C1 segment of cervical spinal cord (tissue), 14 donors: ENCODE data around the gene THEM4.

Source experiments
- DNase-seq, 14 donors: peaks; one replicate each; lab custom pipeline; 2025; lab: John Stamatoyannopoulos, UW

Gene THEM4

DNA sequence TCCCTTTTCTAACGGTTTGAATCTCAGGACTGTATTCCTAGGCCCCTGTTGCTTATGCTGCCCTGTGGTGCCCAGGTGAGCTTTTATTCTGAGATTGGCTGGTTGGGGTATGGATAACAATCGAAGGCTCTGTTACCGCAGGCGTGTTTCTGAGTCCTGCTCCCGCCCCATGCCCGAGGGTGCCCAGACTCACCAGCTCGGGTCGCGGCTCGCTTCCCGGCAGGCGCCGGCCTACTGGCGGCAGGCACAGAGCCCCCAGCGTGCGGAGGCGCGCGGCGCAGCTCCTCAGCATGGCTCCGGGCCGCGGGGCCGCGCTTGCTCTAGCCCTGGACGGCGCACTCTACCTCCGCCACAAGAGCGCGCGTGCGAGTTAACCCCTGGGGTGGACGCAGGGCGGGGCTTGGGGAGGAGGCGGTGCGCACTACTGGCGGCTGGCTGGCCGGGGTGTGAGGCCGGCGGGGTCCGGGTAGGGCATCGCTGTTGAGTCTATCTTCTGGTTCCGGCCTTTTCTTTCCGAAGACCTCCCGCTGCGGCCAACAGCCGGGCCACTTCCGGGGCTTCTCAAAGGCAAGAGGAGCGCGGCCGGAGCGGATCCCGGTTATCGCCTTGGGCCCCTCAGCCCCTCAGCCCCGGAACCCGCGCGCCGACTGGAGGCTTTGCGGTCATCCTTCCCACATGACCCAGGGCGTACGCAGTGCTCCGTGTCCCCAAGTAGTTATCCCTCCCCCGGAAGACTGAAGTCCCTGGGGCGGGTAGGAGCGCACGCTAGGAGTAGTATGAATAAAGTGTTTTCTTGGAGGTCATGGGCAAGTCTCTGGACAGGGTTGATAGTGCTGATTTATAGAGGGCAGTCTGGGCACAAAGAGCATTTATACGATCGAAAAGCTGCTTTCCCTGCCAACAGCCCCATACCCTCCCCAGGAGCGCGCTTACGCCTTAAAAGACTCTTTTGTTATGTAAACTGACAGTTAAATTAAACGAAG is at the start of gene THEM4:
THEM4 (minus strand) TSS at position 345 of the 983 bp plus-strand sequence; CDS start at position 292, 53 bp downstream.
- DNase-seq: peak; percentile 58 to 96 (median 90)

DNA sequence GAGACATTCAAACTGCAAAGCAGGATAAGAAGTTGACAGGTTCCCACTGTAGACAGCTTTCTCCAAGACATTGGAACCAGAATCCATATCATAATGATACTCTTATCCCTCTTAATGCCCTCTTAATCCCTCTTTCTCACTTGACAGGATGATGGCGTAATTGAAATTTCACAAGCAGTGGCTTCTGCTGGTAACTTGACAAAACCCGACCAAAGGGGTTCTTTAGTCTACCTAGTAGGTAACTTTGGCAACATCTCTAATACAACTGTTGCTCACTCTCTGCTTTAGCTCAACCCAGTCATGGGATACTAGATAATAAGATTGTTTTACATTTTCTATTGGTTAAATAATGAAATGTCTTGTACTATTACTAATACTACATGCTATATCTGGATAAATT is 49.6 kb upstream of the THEM4 start:
- DNase-seq: no peak

- DNase-seq: no peak
Measured at GRCh38 chr1:151956957-151957497, 47.7 kb upstream of the THEM4 start.

- DNase-seq: no peak
Measured at GRCh38 chr1:151953409-151954094, 44.2 kb upstream of the THEM4 start.

DNA sequence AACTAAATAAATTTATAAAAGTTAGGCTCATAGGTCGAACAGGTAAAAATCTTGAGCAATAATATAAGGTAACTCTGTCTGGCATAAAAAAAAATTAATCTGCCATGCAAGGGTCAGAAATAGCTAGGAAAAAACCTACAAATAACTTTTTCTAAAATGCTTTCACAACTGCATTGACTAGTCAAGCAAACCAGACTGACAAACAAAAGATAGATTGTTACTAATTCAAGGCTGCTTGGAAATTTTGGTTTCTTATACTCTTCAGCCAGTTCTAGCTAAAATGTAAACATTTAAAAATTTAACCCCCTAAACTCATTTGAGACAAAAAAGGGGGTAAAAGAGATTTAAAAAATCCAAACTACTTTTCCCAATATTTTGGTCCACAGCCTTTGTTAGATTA is 43.5 kb upstream of the THEM4 start:
- DNase-seq: no peak

DNA sequence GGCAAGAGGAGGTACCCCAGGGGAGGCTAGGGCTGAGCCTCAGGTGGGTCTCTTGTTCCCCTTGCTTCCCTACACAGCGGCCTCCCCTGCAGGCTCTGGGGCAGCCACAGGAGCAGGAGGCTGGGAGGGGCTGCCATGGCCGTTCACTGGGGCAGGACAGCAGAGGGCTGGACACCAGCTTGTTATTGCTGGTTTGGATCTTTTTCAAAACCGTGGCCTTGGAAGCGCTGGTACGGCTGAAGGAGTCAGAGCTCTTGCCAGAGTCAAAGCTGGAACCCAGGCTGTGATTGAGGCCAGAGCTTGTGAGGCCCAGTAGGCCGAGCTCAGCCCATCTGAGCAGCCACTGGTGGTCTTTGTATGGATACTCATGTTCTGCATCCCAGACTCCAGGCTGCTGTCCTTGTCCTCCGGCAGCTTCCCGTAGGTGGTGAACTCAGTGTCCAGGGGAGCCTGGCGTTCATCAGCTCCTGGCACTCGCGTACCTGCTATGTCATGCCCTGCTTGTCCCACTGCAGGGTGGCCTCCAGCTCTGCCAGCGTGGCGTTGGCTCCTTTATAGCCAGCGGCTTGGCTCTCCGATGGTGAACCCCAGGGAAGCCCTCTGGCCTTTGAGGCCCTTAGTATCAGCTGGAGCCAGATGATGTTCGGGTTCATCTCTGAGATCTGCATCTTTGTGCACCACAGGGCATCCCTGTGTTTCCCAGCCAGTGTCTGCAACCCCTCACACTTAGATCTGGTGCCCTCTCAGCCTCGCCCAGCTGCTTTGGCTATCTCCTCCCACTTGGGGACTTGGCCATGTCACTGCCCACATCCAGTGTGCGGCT is 40.3 kb upstream of the THEM4 start:
- DNase-seq: no peak

- DNase-seq: no peak
Measured at GRCh38 chr1:151948506-151948905, 39.2 kb upstream of the THEM4 start.

DNA sequence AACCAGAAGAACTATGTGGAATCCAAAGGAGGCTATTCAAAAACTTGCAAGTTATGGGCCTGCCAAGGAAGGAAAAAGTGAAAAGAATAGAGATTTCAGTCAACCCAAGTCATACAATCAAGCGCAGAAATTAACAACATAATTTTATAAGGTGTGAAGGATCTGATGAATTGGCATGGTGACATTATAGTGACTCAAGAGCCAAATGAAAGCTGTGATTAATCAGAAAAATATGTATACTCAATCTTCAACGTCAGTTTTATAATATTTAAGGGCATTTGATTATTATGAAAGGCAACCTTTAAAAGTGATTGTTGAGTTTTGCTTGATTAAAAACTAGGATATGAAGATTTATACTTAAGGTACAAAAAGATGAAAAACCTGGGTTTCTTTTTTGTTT is 37.8 kb upstream of the THEM4 start:
- no peak for DNase-seq

GRCh38 chr1:151945725-151946722 is 36.7 kb upstream of the THEM4 start:
- DNase-seq: peak in 4 of 14 donors; percentile 13 to 38 (median 20)

DNA sequence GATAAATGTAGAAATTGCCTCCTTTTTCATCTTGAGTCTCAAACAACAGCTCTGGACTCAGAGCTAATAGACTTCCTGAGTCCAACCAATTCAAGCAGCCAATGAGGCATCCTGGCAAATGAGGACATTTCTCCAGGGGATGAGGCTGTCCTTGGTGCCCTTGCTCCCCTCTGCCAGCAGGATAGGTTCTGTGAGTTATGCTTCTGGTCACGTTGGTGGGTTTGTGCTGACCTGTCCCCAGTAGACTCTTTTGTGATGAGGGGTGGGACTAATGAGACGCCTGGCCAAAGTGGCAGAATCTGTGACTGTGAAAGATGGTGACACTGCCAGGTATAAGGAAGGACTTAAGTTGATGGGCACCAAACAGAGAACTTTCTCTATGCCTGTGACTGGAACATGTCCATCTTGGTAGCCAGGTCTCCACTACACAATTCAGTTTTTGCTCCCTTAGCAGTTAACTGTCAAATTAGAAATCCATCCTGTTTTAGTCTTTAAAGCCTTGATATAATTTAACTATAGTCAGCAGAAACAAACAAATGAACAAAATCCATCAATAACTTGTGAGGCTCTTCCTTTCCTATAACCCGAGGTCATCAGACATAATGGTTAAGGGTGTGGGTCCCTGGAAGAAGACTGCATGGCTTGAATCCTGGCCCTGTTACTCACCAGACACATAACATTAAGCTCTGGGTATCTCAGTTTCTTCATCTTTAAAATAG is 35.7 kb upstream of the THEM4 start:
- no peak for DNase-seq

DNA sequence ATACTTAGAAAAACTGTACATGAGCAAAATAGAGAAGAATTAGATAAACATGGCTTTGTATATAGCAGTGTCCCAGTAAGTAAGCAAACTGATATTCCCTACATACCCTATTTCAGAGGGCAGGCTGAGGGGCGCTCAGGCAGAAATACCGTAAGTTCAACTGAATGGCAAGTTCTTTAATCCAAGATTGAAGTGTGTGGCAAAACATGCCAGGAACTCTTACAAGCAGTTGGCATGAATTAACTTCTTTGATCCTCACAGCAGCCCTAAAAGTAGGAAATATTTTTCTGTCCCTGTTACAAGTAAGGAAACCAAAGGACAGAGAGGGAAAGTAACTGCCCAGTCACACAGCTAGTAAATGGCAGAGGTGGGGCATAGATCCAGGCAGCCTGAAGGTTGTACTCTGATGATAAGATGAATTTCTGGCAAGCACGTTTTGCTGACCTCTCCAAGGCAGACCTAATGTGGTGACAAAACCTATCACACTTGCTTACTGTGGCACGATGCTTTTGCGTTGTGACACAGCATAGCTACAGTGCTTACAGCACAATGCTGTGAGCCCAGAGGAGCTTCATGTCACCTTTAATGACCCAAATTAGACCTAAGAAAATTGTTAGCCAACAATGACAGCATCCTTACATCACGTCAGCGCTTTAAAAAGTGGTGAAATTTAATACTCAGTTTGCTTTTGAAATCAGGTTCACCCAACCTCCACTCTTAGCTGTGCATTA is 35.0 kb upstream of the THEM4 start:
- DNase-seq: no peak

GRCh38 chr1:151943591-151943990 is 34.3 kb upstream of the THEM4 start:
- DNase-seq: no peak

GRCh38 chr1:151942882-151943281 is 33.6 kb upstream of the THEM4 start:
- no peak for DNase-seq

- DNase-seq: no peak
Measured at GRCh38 chr1:151940541-151940940, 31.2 kb upstream of the THEM4 start.

GRCh38 chr1:151939779-151940178 is 30.5 kb upstream of the THEM4 start:
- no peak for DNase-seq

DNA sequence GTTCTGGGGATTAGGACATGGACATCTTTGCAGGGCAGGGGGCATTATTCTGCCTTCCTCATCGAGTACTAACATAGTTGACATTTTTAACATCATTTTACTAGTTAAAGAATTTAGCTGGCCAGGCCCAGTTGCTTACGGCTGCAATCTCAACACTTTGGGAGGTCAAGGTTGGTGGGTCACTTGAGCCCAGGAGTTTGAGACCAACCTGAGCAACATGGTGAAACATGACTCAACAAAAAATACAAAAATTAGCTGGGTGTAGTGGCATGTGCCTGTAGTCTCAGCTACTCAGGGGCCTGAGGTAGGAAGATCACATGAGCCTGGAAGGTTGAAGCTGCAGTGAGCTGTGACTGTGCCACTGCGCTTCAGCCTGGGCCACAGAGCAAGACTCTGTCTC is 29.8 kb upstream of the THEM4 start:
- DNase-seq: no peak

DNA sequence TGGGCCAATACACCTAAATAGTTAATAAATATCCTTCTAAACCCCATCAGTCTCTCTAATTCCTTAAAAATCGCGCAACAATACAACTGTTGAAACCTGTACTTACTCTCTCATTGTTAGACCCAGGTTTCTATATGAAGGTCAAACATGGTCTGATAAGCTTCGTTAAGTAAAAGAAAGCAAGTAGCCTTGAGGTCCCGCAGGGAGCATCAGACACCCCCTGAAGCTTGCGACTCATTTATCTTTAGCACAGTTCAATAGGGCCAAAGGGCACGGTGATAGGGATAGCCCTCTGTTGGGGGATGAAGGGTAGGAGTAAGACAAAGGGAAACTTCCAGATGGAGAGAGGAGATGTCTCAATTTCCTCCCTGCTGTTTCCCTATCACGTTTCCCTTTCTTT is 27.3 kb upstream of the THEM4 start:
- no peak for DNase-seq

GRCh38 chr1:151935894-151936602 is 26.7 kb upstream of the THEM4 start:
- DNase-seq: no peak
